GM12864 (cell line): ENCODE measurements around the gene SAMD14.

Experiments used
- DNase-seq: peaks from one replicate; pipeline ENCODE4 v3.0.0-alpha.2; 2011; ENCODE audit warnings: low read depth
- H3K4me3 ChIP-seq: 2 replicates; pipeline ENCODE4 v1.5.1; 2011; ENCODE audit warnings: mild to moderate bottlenecking, low read depth, low read length, control low read depth
- TF ChIP-seq, protein P1 (sequence below): IDR thresholded peaks from 2 replicates; pipeline ENCODE4 v1.5.1; 2011; ENCODE audit warnings: low read depth, mild to moderate bottlenecking, moderate library complexity, low read length, control low read depth, inconsistent platforms; ENCODE audit errors: missing control alignments

SAMD14 gene

DNA sequence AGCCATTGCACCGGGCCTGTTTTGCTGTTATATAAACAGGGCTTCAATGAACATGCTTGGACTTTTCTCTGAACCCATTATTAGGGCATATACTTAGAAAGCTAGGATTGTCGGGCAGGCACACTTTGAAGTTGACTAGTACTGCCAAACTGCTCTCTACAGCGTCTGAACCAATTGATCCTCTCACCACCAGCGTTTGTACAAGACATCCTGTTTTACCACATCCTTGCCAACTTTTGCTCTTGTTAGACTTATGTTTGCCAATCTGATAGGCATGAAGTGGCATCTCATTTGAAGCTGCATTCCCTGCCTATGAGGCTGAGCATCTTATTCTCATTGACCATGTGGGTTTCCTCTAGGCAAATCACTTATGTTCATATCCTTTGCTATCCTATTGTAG lies 27.9 kb upstream of the SAMD14 start:
- no peak for DNase-seq
- TF ChIP-seq, protein P1, sequence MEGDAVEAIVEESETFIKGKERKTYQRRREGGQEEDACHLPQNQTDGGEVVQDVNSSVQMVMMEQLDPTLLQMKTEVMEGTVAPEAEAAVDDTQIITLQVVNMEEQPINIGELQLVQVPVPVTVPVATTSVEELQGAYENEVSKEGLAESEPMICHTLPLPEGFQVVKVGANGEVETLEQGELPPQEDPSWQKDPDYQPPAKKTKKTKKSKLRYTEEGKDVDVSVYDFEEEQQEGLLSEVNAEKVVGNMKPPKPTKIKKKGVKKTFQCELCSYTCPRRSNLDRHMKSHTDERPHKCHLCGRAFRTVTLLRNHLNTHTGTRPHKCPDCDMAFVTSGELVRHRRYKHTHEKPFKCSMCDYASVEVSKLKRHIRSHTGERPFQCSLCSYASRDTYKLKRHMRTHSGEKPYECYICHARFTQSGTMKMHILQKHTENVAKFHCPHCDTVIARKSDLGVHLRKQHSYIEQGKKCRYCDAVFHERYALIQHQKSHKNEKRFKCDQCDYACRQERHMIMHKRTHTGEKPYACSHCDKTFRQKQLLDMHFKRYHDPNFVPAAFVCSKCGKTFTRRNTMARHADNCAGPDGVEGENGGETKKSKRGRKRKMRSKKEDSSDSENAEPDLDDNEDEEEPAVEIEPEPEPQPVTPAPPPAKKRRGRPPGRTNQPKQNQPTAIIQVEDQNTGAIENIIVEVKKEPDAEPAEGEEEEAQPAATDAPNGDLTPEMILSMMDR: no peak

DNA sequence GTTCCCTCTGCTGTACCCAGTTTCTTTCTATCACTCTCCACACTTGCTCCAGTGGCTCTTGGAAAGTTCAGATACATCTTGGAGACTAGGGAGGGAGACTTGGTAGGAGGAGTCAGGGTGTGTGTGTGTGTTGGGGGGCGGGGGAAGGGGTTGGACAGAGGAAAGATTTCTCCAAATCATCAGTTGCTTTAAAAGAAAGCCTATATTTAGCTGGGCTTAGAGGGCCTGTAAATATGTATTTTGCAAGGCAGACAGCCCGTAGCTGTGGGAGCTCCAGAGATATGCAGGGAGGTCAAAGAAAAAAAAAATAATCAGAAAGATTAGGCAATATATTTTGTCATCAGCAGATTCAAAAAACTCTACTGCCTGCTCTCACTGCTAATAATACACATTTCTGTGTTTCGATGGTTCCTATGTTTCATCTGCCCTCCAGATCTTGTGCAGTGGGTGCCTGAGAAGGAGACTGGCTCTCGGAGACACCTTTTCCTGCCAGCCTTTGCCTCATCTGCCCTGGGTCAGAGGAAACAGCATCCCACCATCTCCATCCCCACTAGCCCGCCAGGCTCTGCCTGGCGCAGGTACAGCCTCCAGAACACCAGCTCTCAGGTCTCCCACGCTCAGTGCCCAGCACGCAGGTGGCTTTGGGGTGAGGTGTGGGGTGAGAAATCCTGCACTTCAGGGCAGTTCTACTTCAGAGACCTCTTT lies 25.3 kb upstream of the SAMD14 start:
- no peak for DNase-seq
- TF ChIP-seq, protein P1: no peak
- peak overlapping the region; percentile 31 for H3K4me3 ChIP-seq

More for the DNA sequence above, 27.9 kb upstream of the SAMD14 start:
- H3K4me3 ChIP-seq: no peak overlapping the region

DNA sequence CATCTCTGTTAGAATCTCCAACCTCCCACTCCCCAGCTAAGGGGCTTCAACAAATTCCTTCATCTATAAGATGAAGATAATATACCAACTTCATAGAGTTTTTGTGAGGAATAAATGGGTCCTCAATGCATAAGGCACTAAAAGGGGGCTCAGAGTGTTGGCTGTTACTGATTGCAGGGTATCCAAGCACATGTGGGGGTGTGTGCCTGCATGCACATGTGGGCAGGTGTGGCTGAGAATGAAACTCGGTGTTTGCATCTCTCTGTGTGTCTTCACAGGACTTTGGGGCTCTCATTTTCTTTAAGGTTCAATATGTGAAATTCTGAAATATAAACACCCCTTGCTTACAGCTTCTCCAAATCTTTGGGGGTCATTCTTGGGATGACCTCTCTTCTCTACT lies 24.6 kb upstream of the SAMD14 start:
- TF ChIP-seq, protein P1: no peak
- DNase-seq: no peak
- H3K4me3 ChIP-seq: peak overlapping the region; percentile 31

DNA sequence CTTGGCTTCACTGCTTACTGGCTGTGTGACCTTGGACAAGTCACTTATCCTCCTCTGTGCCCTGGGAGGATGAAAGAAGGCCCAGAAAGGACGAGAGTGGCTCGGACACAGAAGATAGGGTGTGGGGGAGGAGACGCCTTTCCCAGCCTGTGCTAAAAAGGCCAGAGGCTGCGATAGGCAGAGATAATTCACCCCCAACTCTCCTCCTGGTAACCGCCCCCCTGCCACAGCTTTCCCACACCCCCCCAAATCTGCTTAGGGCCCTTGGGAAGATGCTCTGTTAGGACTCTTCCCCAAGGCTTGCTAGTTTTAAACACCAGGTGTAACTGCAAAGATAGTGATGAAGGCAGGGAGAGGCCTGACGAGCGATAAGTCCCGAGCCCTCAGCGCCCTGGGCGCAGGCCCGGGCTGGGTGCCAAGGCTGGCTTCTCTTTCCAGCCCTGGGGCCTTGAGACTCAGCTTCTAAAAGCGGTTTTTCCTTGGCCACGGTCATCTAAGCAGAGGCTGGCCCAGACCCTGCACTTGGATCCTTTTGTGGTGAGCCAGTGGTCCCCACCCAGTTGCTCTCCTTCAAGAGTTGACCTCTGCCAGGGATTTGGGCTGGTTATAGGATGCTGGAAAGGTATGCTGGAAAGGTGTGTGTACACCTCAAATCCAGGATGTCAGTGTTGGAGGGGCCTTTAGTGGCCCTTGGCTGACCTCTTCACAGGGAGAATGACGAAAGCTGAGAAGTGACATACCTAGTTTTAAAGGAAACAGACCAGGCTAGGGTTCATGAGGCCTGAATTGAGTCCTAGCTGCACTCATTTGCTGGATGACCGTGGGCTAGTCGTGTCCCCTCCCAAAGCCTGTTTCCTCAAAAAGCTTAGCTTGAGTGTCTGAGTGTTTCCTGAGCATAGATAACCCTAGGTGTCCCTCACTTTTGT lies 24.0 kb upstream of the SAMD14 start:
- no peak for DNase-seq

DNA sequence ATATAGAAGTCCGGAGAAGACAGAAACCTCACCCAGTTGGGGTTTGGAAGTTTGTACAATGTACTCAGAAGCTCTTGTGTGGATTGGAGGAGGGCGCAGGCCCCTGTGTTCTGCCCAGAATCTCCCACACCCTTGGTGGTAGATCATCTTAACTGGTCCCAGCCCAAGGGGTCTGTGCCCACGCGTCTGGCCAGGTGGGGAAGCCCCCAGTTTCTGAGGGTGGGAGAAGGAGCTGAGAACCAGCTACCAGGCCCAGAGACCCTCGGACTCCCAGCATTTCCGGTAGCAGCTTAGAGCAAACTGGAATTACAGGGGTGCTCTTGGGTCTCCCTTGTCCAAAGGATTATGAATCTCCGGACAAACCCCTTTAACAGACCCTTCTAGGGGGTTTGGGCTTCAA lies 22.8 kb upstream of the SAMD14 start:
- no peak overlapping the region for H3K4me3 ChIP-seq
- no peak for DNase-seq
- TF ChIP-seq, protein P1: no peak

More for the DNA sequence above, 24.0 kb upstream of the SAMD14 start:
- no peak overlapping the region for H3K4me3 ChIP-seq
- TF ChIP-seq, protein P1: no peak

DNA sequence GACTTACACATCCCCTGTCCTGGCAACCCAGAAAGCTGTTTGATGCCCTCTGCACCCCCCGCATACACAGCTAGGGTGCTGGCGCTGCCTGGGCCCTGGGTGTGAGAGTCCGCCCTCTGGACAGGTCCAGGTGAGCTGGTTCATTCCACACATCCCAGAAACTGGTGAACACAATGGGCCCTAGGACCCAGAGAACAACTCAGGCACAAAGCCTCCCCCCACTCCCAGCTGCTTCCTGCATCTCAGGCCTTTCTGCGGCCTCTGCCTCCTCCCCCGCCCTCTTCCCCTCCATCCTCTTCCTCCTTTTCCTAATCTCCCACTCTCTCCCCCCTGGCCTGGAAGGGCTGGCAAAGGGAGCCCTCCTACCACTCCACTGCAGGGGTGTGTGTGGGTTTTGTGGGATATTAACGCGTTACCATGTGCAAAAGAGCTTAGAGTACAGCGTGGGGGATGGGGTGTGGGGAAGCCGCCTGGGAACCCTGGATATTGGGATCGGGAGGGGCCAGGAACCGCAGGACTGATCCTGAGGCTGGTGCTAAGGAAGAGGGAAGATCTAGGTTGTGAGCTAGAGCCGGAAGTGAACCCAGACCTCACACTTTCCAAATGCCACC lies 22.1 kb upstream of the SAMD14 start:
- peak; percentile 59 for DNase-seq
- TF ChIP-seq, protein P1: no peak
- H3K4me3 ChIP-seq: peak overlapping the region; percentile 71
